ES-I3 (cell line): ENCODE measurements around the gene TIGIT.
"Not testable (repeated sequence)": the region's sequence is repeated elsewhere in the genome, so short reads cannot be mapped to it uniquely, and the experiment has no call there.

ENCODE experiments used
- H3K36me3 ChIP-seq: 2 replicates; pipeline ENCODE4 v1.6.1; 2013; ENCODE audit warnings: mild to moderate bottlenecking, low read length, control low read depth, moderate library complexity; ENCODE audit not compliant: insufficient read depth
- H3K4me1 ChIP-seq: 2 replicates; pipeline ENCODE4 v1.6.1; 2013; ENCODE audit warnings: mild to moderate bottlenecking, control low read depth, low read length; ENCODE audit not compliant: insufficient read depth
- H3K9ac ChIP-seq: 2 replicates; pipeline ENCODE4 v1.6.1; 2013; ENCODE audit warnings: low read depth, mild to moderate bottlenecking, low read length, moderate library complexity
- H3K9me3 ChIP-seq: 2 replicates; pipeline ENCODE4 v1.6.1; 2013; ENCODE audit warnings: mild to moderate bottlenecking, low read length, moderate library complexity; ENCODE audit not compliant: control insufficient read depth, insufficient read depth

Gene TIGIT

GRCh38 chr3:114293838-114294535, at the start of gene TIGIT:
Gene TIGIT, plus strand, starts transcription at chr3:114294028. Its CDS starts 34 bp downstream, at chr3:114294062.
- no peaks in the 10 kb centered on the region for H3K9me3 ChIP-seq
- H3K36me3 ChIP-seq: no peaks in the 10 kb centered on the region
- H3K4me1 ChIP-seq: peaks cover 4% of the 10 kb centered on the region; the same call in 1 of the 2 replicates
- no peak within 1 kb of the TSS for H3K9ac ChIP-seq

- no peak overlapping the region for H3K9ac ChIP-seq
- H3K4me1 ChIP-seq: no peaks in the 10 kb centered on the region
- no peaks in the 10 kb centered on the region for H3K36me3 ChIP-seq
- peaks cover 3% of the 10 kb centered on the region; the same call in 1 of the 2 replicates for H3K9me3 ChIP-seq
These were observed 40.9 kb upstream of the TIGIT start for GRCh38 chr3:114252954-114253353.

GRCh38 chr3:114253505-114253904, 40.3 kb upstream of the TIGIT start:
- Histone ChIP-seq H3K4me1 (no peaks in the 10 kb centered on the region), H3K9ac (no peak overlapping the region), H3K36me3 (no peaks in the 10 kb centered on the region), H3K9me3 (peaks cover 3% of the 10 kb centered on the region; the same call in 1 of the 2 replicates)

GRCh38 chr3:114259566-114259965, 34.3 kb upstream of the TIGIT start:
- Histone ChIP-seq H3K36me3 (no peaks in the 10 kb centered on the region), H3K9me3 (peaks cover 10% of the 10 kb centered on the region), H3K9ac (no peak overlapping the region), H3K4me1 (no peaks in the 10 kb centered on the region)

- Histone ChIP-seq H3K4me1 (no peaks in the 10 kb centered on the region), H3K36me3 (no peaks in the 10 kb centered on the region), H3K9me3 (peaks cover 10% of the 10 kb centered on the region), H3K9ac (no peak overlapping the region)
These were observed 33.7 kb upstream of the TIGIT start for GRCh38 chr3:114260152-114260551.

- H3K36me3 ChIP-seq: no peaks in the 10 kb centered on the region
- H3K9me3 ChIP-seq: peaks cover 6% of the 10 kb centered on the region
- no peaks in the 10 kb centered on the region for H3K4me1 ChIP-seq
- no peak overlapping the region for H3K9ac ChIP-seq
These were observed 23.8 kb upstream of the TIGIT start for GRCh38 chr3:114270019-114270418.

GRCh38 chr3:114272271-114272670, 21.6 kb upstream of the TIGIT start:
- no peak overlapping the region for H3K9ac ChIP-seq
- H3K9me3 ChIP-seq: peaks cover 11% of the 10 kb centered on the region
- no peaks in the 10 kb centered on the region for H3K4me1 ChIP-seq
- no peaks in the 10 kb centered on the region for H3K36me3 ChIP-seq

- Histone ChIP-seq H3K36me3 (no peaks in the 10 kb centered on the region), H3K9me3 (peaks cover 11% of the 10 kb centered on the region), H3K9ac (no peak overlapping the region), H3K4me1 (no peaks in the 10 kb centered on the region)
These were observed 18.9 kb upstream of the TIGIT start for GRCh38 chr3:114274929-114275328.

GRCh38 chr3:114276856-114277255, 17.0 kb upstream of the TIGIT start:
- H3K36me3 ChIP-seq, H3K4me1 ChIP-seq, H3K9me3 ChIP-seq, H3K9ac ChIP-seq: not testable (repeated sequence)

- H3K36me3 ChIP-seq: no peaks in the 10 kb centered on the region
- no peaks in the 10 kb centered on the region for H3K4me1 ChIP-seq
- H3K9me3 ChIP-seq: no peaks in the 10 kb centered on the region
- H3K9ac ChIP-seq: no peak overlapping the region
These were observed 9.2 kb upstream of the TIGIT start for GRCh38 chr3:114284644-114285043.

- no peaks in the 10 kb centered on the region for H3K4me1 ChIP-seq
- no peaks in the 10 kb centered on the region for H3K9me3 ChIP-seq
- no peak overlapping the region for H3K9ac ChIP-seq
- H3K36me3 ChIP-seq: no peaks in the 10 kb centered on the region
These were observed 8.1 kb upstream of the TIGIT start for GRCh38 chr3:114285648-114286230.

GRCh38 chr3:114286266-114286665, 7.6 kb upstream of the TIGIT start:
- no peak overlapping the region for H3K9ac ChIP-seq
- H3K9me3 ChIP-seq: no peaks in the 10 kb centered on the region
- H3K4me1 ChIP-seq: peaks cover 3% of the 10 kb centered on the region; the same call in 1 of the 2 replicates
- no peaks in the 10 kb centered on the region for H3K36me3 ChIP-seq

- Histone ChIP-seq H3K9me3 (no peaks in the 10 kb centered on the region), H3K36me3 (no peaks in the 10 kb centered on the region), H3K4me1 (peaks cover 4% of the 10 kb centered on the region; the same call in 1 of the 2 replicates), H3K9ac (no peak overlapping the region)
These were observed 2.6 kb upstream of the TIGIT start for GRCh38 chr3:114290911-114291901.

GRCh38 chr3:114294940-114295480, 1.2 kb downstream of the TIGIT start:
- Histone ChIP-seq H3K9me3 (no peaks in the 10 kb centered on the region), H3K4me1 (peaks cover 4% of the 10 kb centered on the region; the same call in 1 of the 2 replicates), H3K9ac (no peak overlapping the region), H3K36me3 (no peaks in the 10 kb centered on the region)
